CD14-positive monocyte (primary cell): Measurements from ENCODE around the gene PBX4. TPM values are rescaled to one million over a fixed set of nuclear protein-coding genes. Genes with fewer than 3 reads are reported as not detected.
A peak's percentile ranks its signal among the peaks of the same experiment; 100 is the strongest.

Experiments
- DNase-seq, 3 donors: peaks; one replicate each; pipeline ENCODE4 v3.0.0-alpha.2; 2011 to 2022
- H2AFZ ChIP-seq: 2 replicates; pipeline ENCODE4 v1.6.0; 2012; ENCODE audit warnings: mild to moderate bottlenecking, low read depth, low read length, inconsistent platforms; ENCODE audit not compliant: insufficient read depth, poor library complexity, severe bottlenecking
- H3K27ac ChIP-seq, 2 donors: 1 replicate in 1 of 2; 2 replicates in 1 of 2; pipeline ENCODE4 v1.5.1; 2012 to 2013; ENCODE audit warnings: low read length in 2 of 2, control low read depth in 1 of 2, inconsistent platforms in 1 of 2, low read depth in 1 of 2, mild to moderate bottlenecking in 1 of 2
- H3K27me3 ChIP-seq, 2 donors: one replicate each; pipeline versions ENCODE4 v1.6.0 to v1.6.1; 2011 to 2013; ENCODE audit warnings: low read length in 2 of 2; ENCODE audit not compliant: control insufficient read depth in 2 of 2, insufficient read depth in 2 of 2
- H3K36me3 ChIP-seq, 2 donors: replicated peaks in 1 of 2; 1 replicate in 1 of 2; 2 replicates in 1 of 2; pipeline versions ENCODE4 v1.5.1 to v1.6.1; 2012 to 2013; ENCODE audit warnings: low read length in 2 of 2, control low read depth in 1 of 2, inconsistent platforms in 1 of 2, mild to moderate bottlenecking in 1 of 2; ENCODE audit not compliant: insufficient read depth in 2 of 2, control insufficient read depth in 1 of 2
- H3K4me1 ChIP-seq, 2 donors: 1 replicate in 1 of 2; 2 replicates in 1 of 2; pipeline versions ENCODE4 v1.5.1 to v1.6.1; 2012 to 2013; ENCODE audit warnings: low read length in 2 of 2, control low read depth in 1 of 2, inconsistent platforms in 1 of 2, mild to moderate bottlenecking in 1 of 2, moderate library complexity in 1 of 2; ENCODE audit not compliant: insufficient read depth in 2 of 2, control insufficient read depth in 1 of 2
- H3K4me2 ChIP-seq: replicated peaks from 2 replicates; pipeline ENCODE3; 2012; ENCODE audit warnings: low read length, moderate library complexity, mild to moderate bottlenecking; ENCODE audit not compliant: poor library complexity, severe bottlenecking; ENCODE audit errors: extremely low read depth
- H3K4me3 ChIP-seq, 3 experiments: fragments of 200-600 bp in 1 of 3; sonication (generic) in 1 of 3; replicated peaks in 1 of 3; 1 replicate in 2 of 3; 2 replicates in 1 of 3; pipeline ENCODE4 v1.5.1; 2011 to 2013; ENCODE audit warnings: low read length in 3 of 3, mild to moderate bottlenecking in 3 of 3, control low read depth in 2 of 3, low read depth in 2 of 3, inconsistent platforms in 1 of 3, moderate library complexity in 1 of 3
- H3K79me2 ChIP-seq: 2 replicates; pipeline ENCODE4 v1.6.0; 2012; ENCODE audit warnings: mild to moderate bottlenecking, control low read depth, inconsistent platforms, low read length, moderate library complexity; ENCODE audit not compliant: insufficient read depth
- H3K9ac ChIP-seq: 2 replicates; pipeline ENCODE4 v1.6.0; 2017; ENCODE audit warnings: low read length, mild to moderate bottlenecking; ENCODE audit not compliant: insufficient read depth, poor library complexity, severe bottlenecking
- H3K9me3 ChIP-seq, 2 donors: replicated peaks in 1 of 2; 1 replicate in 1 of 2; 2 replicates in 1 of 2; pipeline versions ENCODE4 v1.5.1 to v1.6.1; 2012 to 2013; ENCODE audit warnings: low read length in 2 of 2, control low read depth in 1 of 2; ENCODE audit not compliant: control insufficient read depth in 1 of 2, insufficient read depth in 1 of 2
- H4K20me1 ChIP-seq: 2 replicates; pipeline ENCODE4 v1.6.0; 2012; ENCODE audit warnings: mild to moderate bottlenecking, low read length, control low read depth, moderate library complexity; ENCODE audit not compliant: insufficient read depth
- H3K27ac Mint-ChIP-seq, 7 donors: one replicate each; pipeline ENCODE4 v1.8.0; 2020; ENCODE audit warnings: mild to moderate bottlenecking in 7 of 7, mixed read lengths in 7 of 7, moderate library complexity in 6 of 7, inconsistent platforms in 2 of 7
- H3K27me3 Mint-ChIP-seq, 3 donors: one replicate each; pipeline ENCODE4 v1.8.0; 2021 to 2022; ENCODE audit warnings: low read depth in 3 of 3, mild to moderate bottlenecking in 3 of 3, mixed read lengths in 3 of 3, moderate library complexity in 3 of 3, inconsistent platforms in 1 of 3
- H3K36me3 Mint-ChIP-seq, 2 donors: one replicate each; pipeline ENCODE4 v1.8.0; 2020; ENCODE audit warnings: mixed read lengths in 2 of 2, inconsistent platforms in 1 of 2, mild to moderate bottlenecking in 1 of 2
- H3K4me1 Mint-ChIP-seq: one replicate; pipeline ENCODE4 v1.8.0; 2020; ENCODE audit warnings: mild to moderate bottlenecking, mixed read lengths
- H3K4me3 Mint-ChIP-seq, 2 donors: one replicate each; pipeline ENCODE4 v1.8.0; 2020; ENCODE audit warnings: mild to moderate bottlenecking in 2 of 2, mixed read lengths in 2 of 2, moderate library complexity in 1 of 2
- H3K9me3 Mint-ChIP-seq, 7 donors: one replicate each; pipeline ENCODE4 v1.8.0; 2020 to 2022; ENCODE audit warnings: mixed read lengths in 7 of 7, mild to moderate bottlenecking in 6 of 7, moderate library complexity in 6 of 7, inconsistent platforms in 2 of 7
- CTCF ChIP-seq: fragments of 200-600 bp; IDR thresholded peaks from one replicate; pipeline ENCODE4 v1.8.0; 2022; ENCODE audit warnings: antibody characterized with exemption, mild to moderate bottlenecking
- WGBS: methylation state at CpG from one replicate; pipeline ENCODE4 v1.1.5; 2013; ENCODE audit warnings: missing lambda C conversion rate; ENCODE audit not compliant: insufficient coverage; 5-methylcytosine and 5-hydroxymethylcytosine counted together
- intact Hi-C, 2 donors: fragments of 100-400 bp; cut with micrococcal nuclease; formaldehyde crosslinking; loops; one replicate each; pipeline versions ENCODE4 v1.15.0 to v1.15.1; 2023
- polyA plus RNA-seq, 3 donors: library from polyadenylated mRNA; depleted of rRNA in 1 of 3; unstranded in 2 of 3; stranded (reverse) in 1 of 3; fragments of 300-500 nt in 2 of 3; fragments of >200 nt in 1 of 3; fragmentation: Illumina TruSeq in 2 of 3; gene quantifications; 1 replicate in 2 of 3; 2 replicates in 1 of 3; pipeline ENCODE4 v1.2.3, GENCODE V29; 2012 to 2021

PBX4 gene
- polyA plus RNA-seq, 3 donors: 2.4 TPM; not detected in 2

- Histone ChIP-seq H3K4me3 (no peak overlapping the region), H3K36me3 (peaks cover 90 to 93% of the 10 kb centered on the region in 2 donors), H3K9ac (no peak overlapping the region), H3K4me1 (no peaks in the 10 kb centered on the region), H3K79me2 (no peaks in the 10 kb centered on the region), H3K4me2 (no peak overlapping the region), H2AFZ (no peak overlapping the region), H3K27me3 (no peaks in the 10 kb centered on the region), H4K20me1 (peaks cover 11% of the 10 kb centered on the region), H3K27ac (no peak overlapping the region), H3K9me3 (no peaks in the 10 kb centered on the region)
- intact Hi-C loops: no loop called here
- Mint-ChIP-seq H3K4me3 (no peak overlapping the region), H3K4me1 (no peaks in the 10 kb centered on the region), H3K27ac (peak overlapping the region in 4 of 7 donors; percentile 23 to 71 (median 48)), H3K36me3 (peaks cover 79 to 100% of the 10 kb centered on the region in 2 donors), H3K9me3 (no peaks in the 10 kb centered on the region), H3K27me3 (peaks cover 0 to 5% (median 2%) of the 10 kb centered on the region in 3 donors)
- no peak for TF ChIP-seq CTCF
- WGBS: 94% methylated on average over 6 of the region's 6 CpGs
- DNase-seq: no peak
Measured at GRCh38 chr19:19649155-19649554, 30.7 kb upstream of the PBX4 start.

- H3K27ac Mint-ChIP-seq: peak overlapping the region in 1 of 7 donors; percentile 61
Measured at GRCh38 chr19:19647037-19647835, 28.7 kb upstream of the PBX4 start.

More at GRCh38 chr19:19647037-19647835, 28.7 kb upstream of the PBX4 start:
- Histone ChIP-seq H4K20me1 (peaks cover 11% of the 10 kb centered on the region), H3K4me3 (no peak overlapping the region), H3K9ac (no peak overlapping the region), H3K79me2 (peaks cover 16% of the 10 kb centered on the region), H3K4me2 (no peak overlapping the region), H2AFZ (no peak overlapping the region), H3K36me3 (peaks cover 71 to 75% of the 10 kb centered on the region in 2 donors), H3K27me3 (no peaks in the 10 kb centered on the region), H3K27ac (no peak overlapping the region), H3K4me1 (peaks cover 7 to 10% of the 10 kb centered on the region in 2 donors), H3K9me3 (no peaks in the 10 kb centered on the region)
- H3K4me1 Mint-ChIP-seq: peaks cover 4% of the 10 kb centered on the region
- peaks cover 63 to 82% of the 10 kb centered on the region in 2 donors for H3K36me3 Mint-ChIP-seq
- intact Hi-C loops: no loop called here
- peaks cover 0 to 2% (median 1%) of the 10 kb centered on the region in 3 donors for H3K27me3 Mint-ChIP-seq
- no peak for DNase-seq
- TF ChIP-seq CTCF: no peak
- WGBS: 96% methylated on average over 28 of the region's 29 CpGs
- H3K9me3 Mint-ChIP-seq: no peaks in the 10 kb centered on the region
- no peak overlapping the region for H3K4me3 Mint-ChIP-seq
